ENCODE measurements around the gene RAI14.

RAI14 gene

DNA sequence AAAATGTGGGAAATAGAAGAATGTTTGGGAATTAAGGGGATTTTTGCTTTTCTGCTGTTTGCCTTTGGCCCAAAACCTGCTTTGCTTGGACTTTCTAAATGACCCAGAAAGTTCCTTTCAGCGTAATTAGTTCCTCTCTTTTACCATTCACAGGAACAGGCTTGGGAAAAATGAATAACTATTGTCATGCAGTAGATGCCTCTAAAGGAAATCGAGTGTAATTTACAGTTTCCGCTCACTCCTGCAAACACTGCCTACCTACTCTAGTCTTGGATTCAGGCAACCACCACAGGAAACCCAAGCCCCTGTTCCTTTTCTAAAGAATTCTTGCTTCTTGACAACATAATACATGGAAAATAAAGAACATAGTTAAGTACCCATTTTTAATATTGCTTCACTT, 207.8 kb downstream of the RAI14 start:
- no peak for DNase-seq (ENCODE audit: low read depth, low spot score)
- H3K4me3 ChIP-seq (ENCODE audit: low read length), result no peak overlapping the region

DNA sequence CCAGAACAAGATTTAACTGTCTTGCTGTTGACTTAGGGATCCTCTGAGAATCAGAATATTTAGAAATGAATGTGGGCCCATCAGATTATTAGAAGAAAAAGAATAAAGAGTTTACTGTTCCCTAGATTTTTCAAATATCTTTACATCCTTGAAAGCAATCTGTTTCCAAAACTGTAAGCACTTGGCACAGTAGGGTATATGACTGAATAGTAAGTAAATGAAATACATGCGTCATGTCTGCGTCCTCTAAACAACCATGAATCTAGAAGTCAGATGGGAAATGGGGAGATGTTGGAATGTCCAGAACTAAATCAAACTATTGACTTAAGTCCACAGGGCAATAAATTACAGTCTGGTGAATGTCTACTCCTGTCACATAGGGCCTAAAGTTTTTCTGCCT, 209.0 kb downstream of the RAI14 start:
- DNase-seq (ENCODE audit: low read depth, low spot score), result no peak

DNA sequence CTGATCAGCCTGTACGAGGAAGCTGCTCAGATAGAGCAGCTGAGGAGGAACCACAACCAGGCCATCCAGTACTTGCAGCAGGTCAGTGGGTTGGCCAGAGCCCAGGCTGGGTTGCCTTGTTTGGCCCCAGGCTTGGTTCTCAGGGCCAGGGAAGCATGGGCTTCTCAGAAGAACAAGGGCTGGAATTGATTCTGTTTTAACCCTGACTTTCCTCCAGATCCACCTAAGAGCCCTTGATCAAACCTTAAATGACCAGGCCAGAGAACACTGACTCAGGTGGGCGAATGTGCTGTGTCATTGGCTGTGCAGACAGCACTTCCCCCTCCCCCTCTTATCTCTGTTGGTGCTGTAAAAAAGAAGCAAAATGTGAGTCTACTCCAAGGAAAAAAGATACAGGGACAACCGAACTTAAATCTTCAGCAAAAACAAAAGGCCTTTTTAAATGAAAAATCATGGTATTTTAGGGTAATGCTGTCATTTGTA, 210.9 kb downstream of the RAI14 start:
- H3K4me3 ChIP-seq (ENCODE audit: low read length), result no peak overlapping the region
- DNase-seq (ENCODE audit: low read depth, low spot score), result no peak

More for the DNA sequence above, 209.0 kb downstream of the RAI14 start:
- no peak overlapping the region for H3K4me3 ChIP-seq (ENCODE audit: low read length)

GRCh38 chr5:34867660-34868059, 211.5 kb downstream of the RAI14 start:
- no peak for DNase-seq (ENCODE audit: low read depth, low spot score)

DNA sequence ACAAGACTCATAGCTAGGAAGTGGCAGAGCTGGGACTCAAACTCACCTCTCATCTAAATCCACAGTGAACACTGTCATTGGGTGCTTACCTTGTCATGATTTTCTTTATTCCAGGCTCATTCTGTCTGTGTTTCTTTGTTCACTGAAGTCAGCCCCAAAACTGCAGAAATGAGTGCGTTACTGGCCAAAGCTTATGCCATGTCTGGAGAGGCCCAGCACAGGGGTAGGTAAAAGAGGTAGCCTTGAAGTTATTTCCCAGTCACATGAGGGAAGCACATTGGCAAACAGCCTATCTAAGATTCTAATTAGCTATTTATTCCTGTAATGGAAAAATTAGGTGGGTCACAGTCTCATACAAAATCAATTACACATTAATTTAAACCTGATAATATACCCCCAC, 212.7 kb downstream of the RAI14 start:
- H3K4me3 ChIP-seq (ENCODE audit: low read length), result no peak overlapping the region
- DNase-seq (ENCODE audit: low read depth, low spot score), result no peak

More at GRCh38 chr5:34867660-34868059, 211.5 kb downstream of the RAI14 start:
- no peak overlapping the region for H3K4me3 ChIP-seq (ENCODE audit: low read length)

- no peak overlapping the region for H3K4me3 ChIP-seq (ENCODE audit: low read length)
- DNase-seq (ENCODE audit: low read depth, low spot score), result no peak
Observed at GRCh38 chr5:34869256-34869655, 213.1 kb downstream of the RAI14 start.

DNA sequence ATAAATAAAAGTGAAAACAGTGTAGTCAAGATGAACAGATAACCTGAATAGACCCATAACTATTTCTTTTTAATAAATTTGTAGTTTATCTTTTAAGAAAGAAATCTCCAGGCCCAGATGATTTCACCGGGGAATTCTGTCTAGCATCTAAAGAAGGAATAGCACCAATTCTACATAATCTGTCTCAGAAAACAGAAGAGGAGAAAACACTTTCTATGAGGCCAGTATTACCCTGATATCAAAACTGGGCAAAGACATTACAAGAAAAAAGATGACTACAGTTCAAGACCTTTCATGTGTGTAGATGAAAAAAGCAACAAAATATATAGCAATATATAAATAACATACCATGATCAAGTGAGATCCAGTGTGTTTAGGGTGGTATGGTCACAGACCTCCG, 214.3 kb downstream of the RAI14 start:
- H3K4me3 ChIP-seq (ENCODE audit: low read length), result no peak overlapping the region
- DNase-seq (ENCODE audit: low read depth, low spot score), result no peak

DNA sequence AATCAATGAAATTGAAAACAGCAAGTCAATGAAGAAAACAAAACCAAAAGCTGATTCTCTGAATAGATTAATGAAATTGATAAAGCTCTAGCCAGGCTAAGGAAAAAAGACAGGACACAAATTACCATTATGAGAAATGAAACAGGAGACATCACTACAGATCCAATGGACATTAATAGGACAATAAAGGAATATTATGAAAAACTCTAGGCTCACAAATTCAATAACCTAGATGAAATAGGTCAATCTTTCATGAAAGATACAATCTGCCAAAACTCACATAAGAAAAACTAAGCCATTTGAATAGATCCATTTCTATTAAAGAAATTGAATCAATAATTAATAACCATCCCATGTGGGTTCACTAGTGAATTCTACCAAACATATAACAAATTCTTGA, 220.1 kb downstream of the RAI14 start:
- no peak overlapping the region for H3K4me3 ChIP-seq (ENCODE audit: low read length)
- DNase-seq (ENCODE audit: low read depth, low spot score), result no peak

DNA sequence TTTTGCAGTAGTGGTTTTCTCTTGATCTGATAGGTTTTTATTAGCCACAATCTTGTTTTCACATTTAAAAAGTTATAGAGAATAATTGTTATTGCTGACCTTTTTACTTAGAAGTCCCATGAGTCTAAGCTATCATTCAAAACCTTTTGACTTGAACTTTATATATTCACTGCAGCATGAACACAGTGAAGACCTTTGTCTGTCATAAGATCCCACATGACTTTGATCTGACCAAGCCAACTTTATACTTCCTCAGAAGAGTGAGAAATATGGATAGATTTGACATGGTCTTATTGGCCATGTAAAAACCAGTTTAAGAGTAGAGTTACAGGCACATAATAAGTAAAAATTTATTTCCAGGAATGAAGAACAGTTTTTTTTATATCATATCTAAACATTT, 225.1 kb downstream of the RAI14 start:
- DNase-seq (ENCODE audit: low read depth, low spot score), result no peak
- no peak overlapping the region for H3K4me3 ChIP-seq (ENCODE audit: low read length)

All from Jurkat, Clone E6-1 (cell line).